SU-DHL-6 (cell line): Measurements from ENCODE around the gene CTSH.

Source experiments
- CTCF ChIP-seq: fragments of 200-600 bp; sonication (generic); IDR thresholded peaks from one replicate; pipeline ENCODE4 v1.5.1; 2017; ENCODE audit warnings: antibody characterized with exemption, mild to moderate bottlenecking, low read length, moderate library complexity; ENCODE audit not compliant: insufficient read depth, poor library complexity, severe bottlenecking
- EZH2phosphoT487 ChIP-seq: fragments of 200-600 bp; sonication (generic), shearing (Covaris generic); conservative IDR thresholded peaks from 2 replicates; pipeline ENCODE4 v1.6.1; 2018; ENCODE audit warnings: mild to moderate bottlenecking, antibody characterized with exemption, low read length, moderate library complexity, mixed read lengths

- TF ChIP-seq CTCF (no peak), EZH2phosphoT487 (no peak)
Observed at GRCh38 chr15:78910271-78910670, 34.6 kb downstream of the CTSH start.
